ENCODE results near the gene SCAMP4.

Gene SCAMP4

GRCh38 chr19:1910177-1910576 lies 5.0 kb downstream of the SCAMP4 start:
- peaks cover 39% of the 10 kb centered on the region for H3K36me3 Mint-ChIP-seq (ENCODE audit: low read depth)
- no peaks in the 10 kb centered on the region for H3K9me3 Mint-ChIP-seq
- no peak for DNase-seq
- H3K27me3 Mint-ChIP-seq = no peaks in the 10 kb centered on the region
- peaks cover 54% of the 10 kb centered on the region for H3K4me1 Mint-ChIP-seq (ENCODE audit: low read depth)
- peak overlapping the region; percentile 13 for H3K4me3 Mint-ChIP-seq
- H3K27ac Mint-ChIP-seq = peak overlapping the region; percentile 86

- peaks cover 48% of the 10 kb centered on the region for H3K4me1 Mint-ChIP-seq (ENCODE audit: low read depth)
- peak; percentile 49 for DNase-seq
- no peaks in the 10 kb centered on the region for H3K27me3 Mint-ChIP-seq
- H3K4me3 Mint-ChIP-seq = peak overlapping the region; percentile 61
- no peaks in the 10 kb centered on the region for H3K9me3 Mint-ChIP-seq
- H3K27ac Mint-ChIP-seq = peak overlapping the region; percentile 86
- H3K36me3 Mint-ChIP-seq (ENCODE audit: low read depth) = peaks cover 37% of the 10 kb centered on the region
Observed at GRCh38 chr19:1911098-1911497, 5.9 kb downstream of the SCAMP4 start.

GRCh38 chr19:1911995-1912394 lies 6.8 kb downstream of the SCAMP4 start:
- Mint-ChIP-seq H3K4me1 (ENCODE audit: low read depth) (peaks cover 48% of the 10 kb centered on the region), H3K27me3 (no peaks in the 10 kb centered on the region), H3K27ac (peak overlapping the region; percentile 29), H3K4me3 (no peak overlapping the region), H3K9me3 (no peaks in the 10 kb centered on the region), H3K36me3 (ENCODE audit: low read depth) (peaks cover 40% of the 10 kb centered on the region)
- DNase-seq = no peak

- H3K27me3 Mint-ChIP-seq = no peaks in the 10 kb centered on the region
Observed at GRCh38 chr19:1912760-1913505, 7.7 kb downstream of the SCAMP4 start.

GRCh38 chr19:1913781-1914577 lies 8.8 kb downstream of the SCAMP4 start:
- H3K27me3 Mint-ChIP-seq = no peaks in the 10 kb centered on the region
- H3K4me1 Mint-ChIP-seq (ENCODE audit: low read depth) = peaks cover 33% of the 10 kb centered on the region

More at GRCh38 chr19:1912760-1913505, 7.7 kb downstream of the SCAMP4 start:
- DNase-seq = no peak
- H3K27ac Mint-ChIP-seq = peak overlapping the region; percentile 40
- no peak overlapping the region for H3K4me3 Mint-ChIP-seq
- peaks cover 44% of the 10 kb centered on the region for H3K36me3 Mint-ChIP-seq (ENCODE audit: low read depth)
- H3K9me3 Mint-ChIP-seq = no peaks in the 10 kb centered on the region
- peaks cover 42% of the 10 kb centered on the region for H3K4me1 Mint-ChIP-seq (ENCODE audit: low read depth)

GRCh38 chr19:1914826-1915341 lies 9.7 kb downstream of the SCAMP4 start:
- H3K27ac Mint-ChIP-seq = no peak overlapping the region
- H3K4me3 Mint-ChIP-seq = no peak overlapping the region
- H3K27me3 Mint-ChIP-seq = no peaks in the 10 kb centered on the region
- H3K9me3 Mint-ChIP-seq = no peaks in the 10 kb centered on the region
- H3K36me3 Mint-ChIP-seq (ENCODE audit: low read depth) = peaks cover 53% of the 10 kb centered on the region
- DNase-seq = no peak
- peaks cover 24% of the 10 kb centered on the region for H3K4me1 Mint-ChIP-seq (ENCODE audit: low read depth)

More at GRCh38 chr19:1913781-1914577, 8.8 kb downstream of the SCAMP4 start:
- Mint-ChIP-seq H3K27ac (peak overlapping the region; percentile 55), H3K4me3 (no peak overlapping the region), H3K9me3 (no peaks in the 10 kb centered on the region), H3K36me3 (ENCODE audit: low read depth) (peaks cover 49% of the 10 kb centered on the region)
- no peak for DNase-seq

- H3K9me3 Mint-ChIP-seq = no peaks in the 10 kb centered on the region
- DNase-seq = no peak
Observed at GRCh38 chr19:1917146-1917545, 11.9 kb downstream of the SCAMP4 start.

GRCh38 chr19:1917926-1918325 lies 12.7 kb downstream of the SCAMP4 start:
- Mint-ChIP-seq H3K9me3 (no peaks in the 10 kb centered on the region), H3K36me3 (ENCODE audit: low read depth) (peaks cover 71% of the 10 kb centered on the region), H3K27ac (no peak overlapping the region), H3K27me3 (no peaks in the 10 kb centered on the region), H3K4me1 (ENCODE audit: low read depth) (peaks cover 22% of the 10 kb centered on the region), H3K4me3 (no peak overlapping the region)
- no peak for DNase-seq

More at GRCh38 chr19:1917146-1917545, 11.9 kb downstream of the SCAMP4 start:
- peaks cover 16% of the 10 kb centered on the region for H3K4me1 Mint-ChIP-seq (ENCODE audit: low read depth)
- no peak overlapping the region for H3K27ac Mint-ChIP-seq
- H3K4me3 Mint-ChIP-seq = no peak overlapping the region
- no peaks in the 10 kb centered on the region for H3K27me3 Mint-ChIP-seq
- peaks cover 67% of the 10 kb centered on the region for H3K36me3 Mint-ChIP-seq (ENCODE audit: low read depth)

GRCh38 chr19:1918975-1919374 lies 13.8 kb downstream of the SCAMP4 start:
- Mint-ChIP-seq H3K4me1 (ENCODE audit: low read depth) (peaks cover 20% of the 10 kb centered on the region), H3K4me3 (no peak overlapping the region), H3K9me3 (no peaks in the 10 kb centered on the region), H3K27ac (no peak overlapping the region), H3K36me3 (ENCODE audit: low read depth) (peaks cover 69% of the 10 kb centered on the region), H3K27me3 (no peaks in the 10 kb centered on the region)
- no peak for DNase-seq

GRCh38 chr19:1920644-1921043 lies 15.4 kb downstream of the SCAMP4 start:
- no peak overlapping the region for H3K4me3 Mint-ChIP-seq
- no peaks in the 10 kb centered on the region for H3K9me3 Mint-ChIP-seq
- H3K4me1 Mint-ChIP-seq (ENCODE audit: low read depth) = peaks cover 19% of the 10 kb centered on the region
- H3K27me3 Mint-ChIP-seq = no peaks in the 10 kb centered on the region
- H3K27ac Mint-ChIP-seq = no peak overlapping the region
- peaks cover 78% of the 10 kb centered on the region for H3K36me3 Mint-ChIP-seq (ENCODE audit: low read depth)
- no peak for DNase-seq

- Mint-ChIP-seq H3K27ac (no peak overlapping the region), H3K36me3 (ENCODE audit: low read depth) (peaks cover 77% of the 10 kb centered on the region), H3K9me3 (no peaks in the 10 kb centered on the region), H3K4me1 (ENCODE audit: low read depth) (peaks cover 19% of the 10 kb centered on the region), H3K4me3 (no peak overlapping the region), H3K27me3 (no peaks in the 10 kb centered on the region)
- no peak for DNase-seq
Observed at GRCh38 chr19:1921326-1921725, 16.1 kb downstream of the SCAMP4 start.

GRCh38 chr19:1921825-1922224 lies 16.6 kb downstream of the SCAMP4 start:
- no peaks in the 10 kb centered on the region for H3K9me3 Mint-ChIP-seq
- H3K36me3 Mint-ChIP-seq (ENCODE audit: low read depth) = peaks cover 75% of the 10 kb centered on the region
- DNase-seq = no peak
- peaks cover 19% of the 10 kb centered on the region for H3K4me1 Mint-ChIP-seq (ENCODE audit: low read depth)
- no peak overlapping the region for H3K4me3 Mint-ChIP-seq
- H3K27me3 Mint-ChIP-seq = no peaks in the 10 kb centered on the region
- H3K27ac Mint-ChIP-seq = peak overlapping the region; percentile 26

GRCh38 chr19:1922803-1923202 lies 17.6 kb downstream of the SCAMP4 start:
- Mint-ChIP-seq H3K27ac (peak overlapping the region; percentile 59), H3K9me3 (no peaks in the 10 kb centered on the region), H3K4me1 (ENCODE audit: low read depth) (peaks cover 24% of the 10 kb centered on the region), H3K27me3 (no peaks in the 10 kb centered on the region), H3K4me3 (no peak overlapping the region), H3K36me3 (ENCODE audit: low read depth) (peaks cover 66% of the 10 kb centered on the region)
- DNase-seq = no peak

GRCh38 chr19:1923319-1923718 lies 18.1 kb downstream of the SCAMP4 start:
- Mint-ChIP-seq H3K4me1 (ENCODE audit: low read depth) (peaks cover 26% of the 10 kb centered on the region), H3K27ac (peak overlapping the region; percentile 83), H3K4me3 (no peak overlapping the region), H3K27me3 (no peaks in the 10 kb centered on the region), H3K9me3 (no peaks in the 10 kb centered on the region), H3K36me3 (ENCODE audit: low read depth) (peaks cover 61% of the 10 kb centered on the region)
- peak; percentile 63 for DNase-seq

Measured in activated T-cell treated with anti-CD3 and anti-CD28 coated beads, Interleukin-2, amount 50 U/mL, for 24 hours (primary cell).